ENCODE results near the gene GRIK3. TPM values are rescaled to one million over a fixed set of nuclear protein-coding genes. Genes with fewer than 3 reads are reported as not detected.

Gene GRIK3
- total RNA-seq, 1 experiment from 2014 or later, result not detected

DNA sequence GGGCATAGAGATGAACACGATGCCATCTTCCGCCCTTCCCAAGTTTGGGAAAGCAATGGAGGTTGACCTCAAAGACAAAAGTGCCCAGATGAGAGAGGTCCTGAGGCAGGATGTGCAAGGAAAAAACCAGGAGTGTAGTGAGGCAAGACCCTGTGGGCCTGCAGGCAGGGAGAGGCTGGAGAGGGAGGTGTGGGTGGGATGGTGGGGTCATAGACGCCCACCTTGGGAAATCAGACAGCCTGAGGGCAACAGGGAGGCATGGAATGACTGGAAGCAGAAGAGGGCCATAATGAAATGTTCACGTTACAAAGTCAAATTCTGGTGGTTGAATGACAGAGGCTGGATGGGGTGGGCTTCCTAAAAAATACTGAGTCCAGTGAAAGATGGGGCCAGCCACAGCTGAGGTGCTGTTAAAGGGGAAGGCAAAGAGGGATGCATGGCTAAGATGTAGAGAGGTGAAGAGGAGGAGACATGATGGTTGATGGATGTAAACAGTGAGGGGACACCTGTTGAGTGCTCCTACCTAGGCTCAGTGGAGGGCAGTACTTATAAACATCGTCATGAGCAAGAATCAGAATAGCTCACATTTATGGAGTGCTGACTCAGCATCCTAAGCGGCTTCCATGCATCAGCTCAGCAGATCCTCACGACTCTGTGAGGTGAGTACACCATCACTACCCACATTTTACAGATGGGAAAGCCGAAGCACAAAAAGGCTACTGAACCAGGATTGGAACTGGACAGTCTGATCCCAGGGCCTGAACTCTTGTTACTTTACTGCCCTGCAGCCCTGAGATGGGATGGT is 42.0 kb downstream of the GRIK3 start:
- DNase-seq (ENCODE audit: low read depth, low spot score), result no peak
- in situ Hi-C loops (cut with HindIII; ENCODE audit: low pct_unique_long_range_greater_than_20kb, low sequenced_read_pairs), result no loop called here

DNA sequence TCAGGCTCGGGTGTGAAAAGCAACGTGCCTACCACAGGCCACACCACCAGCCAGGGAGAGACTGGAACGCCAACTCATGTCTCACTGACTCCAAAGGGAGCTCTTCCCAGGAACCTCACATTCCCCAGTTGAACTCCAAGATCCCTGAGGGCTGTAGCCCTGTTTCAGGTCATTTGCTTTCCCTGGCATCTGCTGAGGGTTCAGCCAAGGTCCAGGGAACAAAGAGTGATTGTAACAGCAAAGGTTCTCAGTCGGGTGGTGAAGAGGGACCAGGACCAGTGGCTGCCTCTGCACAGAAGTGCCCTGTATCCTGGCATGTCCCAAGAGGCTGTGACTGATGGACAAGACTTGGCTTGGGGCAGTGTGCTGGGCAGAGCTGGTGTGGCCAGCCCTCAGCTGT is 42.8 kb downstream of the GRIK3 start:
- in situ Hi-C loops (cut with HindIII; ENCODE audit: low pct_unique_long_range_greater_than_20kb, low sequenced_read_pairs), result no loop called here
- peak; percentile 71 for DNase-seq (ENCODE audit: low read depth, low spot score)

DNA sequence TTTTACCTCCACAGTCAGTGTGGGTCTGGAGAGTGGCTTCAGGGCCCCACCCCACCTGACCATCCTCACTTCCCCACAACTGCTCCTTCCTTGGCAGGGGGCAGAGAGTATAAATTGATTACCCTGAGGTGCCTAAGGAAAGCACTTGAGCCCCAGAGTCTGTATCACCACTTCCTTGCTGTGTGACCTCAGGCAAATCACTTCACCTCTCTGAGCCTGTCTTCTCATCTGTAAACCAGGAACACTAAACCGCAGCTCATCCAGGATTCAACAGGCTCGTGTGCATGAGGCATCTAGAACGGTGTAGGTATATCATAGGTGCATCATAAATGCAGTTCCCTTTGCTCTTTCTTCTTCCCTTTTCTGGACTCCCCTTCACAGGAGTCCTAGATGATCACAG is 43.4 kb downstream of the GRIK3 start:
- no peak for DNase-seq (ENCODE audit: low read depth, low spot score)
- in situ Hi-C loops (cut with HindIII; ENCODE audit: low pct_unique_long_range_greater_than_20kb, low sequenced_read_pairs), result no loop called here

- in situ Hi-C loops (cut with HindIII; ENCODE audit: low pct_unique_long_range_greater_than_20kb, low sequenced_read_pairs), result no loop called here
- no peak for DNase-seq (ENCODE audit: low read depth, low spot score)
Observed at GRCh38 chr1:36989241-36989640, 45.1 kb downstream of the GRIK3 start.

GRCh38 chr1:36988741-36989193 is 45.5 kb downstream of the GRIK3 start:
- DNase-seq (ENCODE audit: low read depth, low spot score), result no peak
- in situ Hi-C loops (cut with HindIII; ENCODE audit: low pct_unique_long_range_greater_than_20kb, low sequenced_read_pairs), result no loop called here

DNA sequence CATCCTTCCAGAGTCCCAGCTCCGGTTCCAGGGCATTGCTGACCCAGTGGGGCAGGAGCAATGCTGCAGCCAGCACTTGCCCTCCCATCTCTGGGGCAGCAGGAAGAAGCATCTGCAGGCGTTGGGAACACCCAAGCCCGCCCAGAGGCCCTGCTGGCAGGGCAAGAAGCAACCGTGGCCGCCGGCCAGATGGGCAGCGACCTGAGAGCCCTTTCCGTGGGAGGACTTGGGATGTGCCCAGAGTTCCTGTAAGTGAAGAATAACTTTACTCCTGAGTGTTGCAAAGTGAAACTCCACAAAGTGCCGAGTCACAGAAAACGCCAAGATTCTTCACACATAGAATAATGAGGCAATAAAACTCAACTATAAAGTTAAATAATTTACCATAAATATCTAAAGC is 46.0 kb downstream of the GRIK3 start:
- in situ Hi-C loops (cut with HindIII; ENCODE audit: low pct_unique_long_range_greater_than_20kb, low sequenced_read_pairs), result no loop called here
- DNase-seq (ENCODE audit: low read depth, low spot score), result no peak

DNA sequence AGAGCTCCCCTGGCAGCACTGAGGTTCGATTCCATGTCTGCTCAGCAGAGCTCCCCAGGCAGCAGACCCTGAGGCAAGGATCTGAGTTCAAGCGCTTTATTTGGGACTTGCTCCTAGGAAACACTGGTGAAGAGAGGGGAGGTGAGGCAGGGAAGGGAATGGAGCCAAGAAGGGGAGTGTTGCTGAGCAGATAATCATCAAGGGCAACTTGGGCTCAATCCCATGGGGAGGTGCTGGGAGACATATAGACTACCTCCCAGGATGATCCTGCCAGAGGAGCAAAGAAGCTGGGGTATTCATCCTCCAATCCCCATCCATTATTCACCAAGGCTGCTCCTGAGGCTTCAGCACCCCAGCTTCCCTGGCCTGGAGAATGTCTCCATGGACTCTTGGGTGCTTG is 47.0 kb downstream of the GRIK3 start:
- in situ Hi-C loops (cut with HindIII; ENCODE audit: low pct_unique_long_range_greater_than_20kb, low sequenced_read_pairs), result no loop called here
- DNase-seq (ENCODE audit: low read depth, low spot score), result no peak

DNA sequence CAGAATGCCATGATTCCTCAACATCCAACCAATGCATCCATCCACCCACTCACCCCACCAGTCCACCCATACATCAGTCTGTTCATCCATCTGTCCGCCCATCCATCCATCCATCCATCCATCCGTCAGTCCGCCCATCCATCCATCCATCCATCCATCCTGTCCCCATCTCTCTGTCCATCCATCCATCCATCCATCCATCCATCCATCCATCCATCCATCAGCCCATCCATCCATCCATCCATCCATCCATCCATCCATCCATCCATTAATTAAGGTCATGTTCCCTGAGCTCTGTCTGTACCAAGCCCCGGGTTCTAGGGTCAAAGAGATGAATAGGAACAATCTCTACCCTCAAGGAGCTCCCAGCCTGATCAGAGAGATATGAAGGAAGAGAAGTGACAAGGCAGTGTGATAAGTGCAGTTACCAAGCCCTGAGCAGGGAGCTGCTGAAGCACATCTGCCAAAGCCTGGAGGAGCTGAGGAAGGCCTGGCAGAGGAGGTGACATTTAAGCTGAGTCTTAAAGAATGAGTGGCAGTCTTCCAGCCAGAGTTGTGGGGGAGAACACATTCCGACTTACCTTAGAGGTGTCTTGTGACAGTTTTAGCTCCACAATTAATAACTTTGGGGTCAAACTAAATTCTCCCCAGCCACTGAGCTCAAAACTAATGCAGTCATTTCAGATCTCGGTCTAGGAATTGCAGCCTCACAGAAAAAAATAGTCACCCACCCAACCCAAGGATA is 47.9 kb downstream of the GRIK3 start:
- in situ Hi-C loops (cut with HindIII; ENCODE audit: low pct_unique_long_range_greater_than_20kb, low sequenced_read_pairs), result no loop called here
- DNase-seq (ENCODE audit: low read depth, low spot score), result no peak

DNA sequence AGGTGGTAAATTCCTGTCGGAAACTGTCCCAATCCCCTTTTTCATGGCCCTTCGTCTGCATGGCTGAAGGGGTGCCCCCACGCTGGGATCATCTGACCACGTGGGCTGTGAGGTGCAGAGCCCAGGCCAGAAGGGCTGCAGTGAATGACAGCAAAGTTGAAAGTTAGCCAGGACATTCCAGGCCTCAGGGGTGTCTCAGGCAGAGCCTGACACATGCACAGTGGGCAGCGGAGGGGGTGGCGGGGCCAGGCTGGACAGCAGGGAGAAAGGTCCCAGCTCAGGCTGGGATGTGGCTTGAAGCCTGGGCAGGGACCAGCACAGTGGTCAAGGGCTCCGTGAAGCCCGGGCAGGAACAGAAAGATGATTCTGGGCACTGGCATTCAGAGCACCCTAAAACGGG is 49.6 kb downstream of the GRIK3 start:
- in situ Hi-C loops (cut with HindIII; ENCODE audit: low pct_unique_long_range_greater_than_20kb, low sequenced_read_pairs), result no loop called here
- DNase-seq (ENCODE audit: low read depth, low spot score), result no peak

DNA sequence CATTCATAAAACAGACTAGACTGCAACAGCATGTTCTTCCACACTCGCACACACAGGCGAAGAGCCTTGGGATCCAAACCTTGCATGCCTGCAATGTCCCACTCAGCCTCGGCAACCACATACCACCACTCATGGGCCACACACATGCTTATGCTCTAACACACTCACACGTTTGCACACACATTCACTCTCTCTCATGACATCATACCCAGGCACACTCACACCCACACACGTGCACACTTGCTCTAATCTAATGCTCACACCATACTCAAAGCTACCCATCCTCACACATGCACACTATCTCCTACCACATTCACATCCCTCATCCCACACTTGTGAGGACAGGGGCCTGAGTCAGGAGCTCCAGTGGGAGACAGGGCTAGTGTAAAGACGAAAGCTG is 50.3 kb downstream of the GRIK3 start:
- in situ Hi-C loops (cut with HindIII; ENCODE audit: low pct_unique_long_range_greater_than_20kb, low sequenced_read_pairs), result no loop called here
- DNase-seq (ENCODE audit: low read depth, low spot score), result no peak

DNA sequence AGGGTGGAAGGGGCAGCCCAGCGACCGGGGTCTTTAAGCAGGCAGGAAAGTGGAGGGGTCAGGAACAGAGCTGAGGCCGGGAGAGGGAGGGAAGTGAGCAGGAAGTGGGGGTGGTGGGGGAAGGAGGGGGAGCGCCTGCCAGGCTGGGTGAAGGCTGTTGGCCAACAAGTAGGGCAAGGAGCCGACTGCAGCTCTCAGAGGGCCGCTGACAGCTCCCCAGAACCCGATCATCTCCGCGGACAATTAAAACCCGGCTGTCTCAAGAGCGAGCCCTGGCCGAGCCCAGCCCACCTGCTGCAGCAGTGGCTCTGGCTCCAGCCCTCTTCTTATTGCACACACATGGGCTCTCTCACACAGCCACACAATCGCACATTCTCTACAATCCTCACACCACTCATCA is 51.6 kb downstream of the GRIK3 start:
- DNase-seq (ENCODE audit: low read depth, low spot score), result no peak
- in situ Hi-C loops (cut with HindIII; ENCODE audit: low pct_unique_long_range_greater_than_20kb, low sequenced_read_pairs), result no loop called here

- DNase-seq (ENCODE audit: low read depth, low spot score), result no peak
- in situ Hi-C loops (cut with HindIII; ENCODE audit: low pct_unique_long_range_greater_than_20kb, low sequenced_read_pairs), result no loop called here
Observed at GRCh38 chr1:36981771-36982622, 52.3 kb downstream of the GRIK3 start.

- no peak for DNase-seq (ENCODE audit: low read depth, low spot score)
- in situ Hi-C loops (cut with HindIII; ENCODE audit: low pct_unique_long_range_greater_than_20kb, low sequenced_read_pairs), result no loop called here
Observed at GRCh38 chr1:36981126-36981525, 53.2 kb downstream of the GRIK3 start.

DNA sequence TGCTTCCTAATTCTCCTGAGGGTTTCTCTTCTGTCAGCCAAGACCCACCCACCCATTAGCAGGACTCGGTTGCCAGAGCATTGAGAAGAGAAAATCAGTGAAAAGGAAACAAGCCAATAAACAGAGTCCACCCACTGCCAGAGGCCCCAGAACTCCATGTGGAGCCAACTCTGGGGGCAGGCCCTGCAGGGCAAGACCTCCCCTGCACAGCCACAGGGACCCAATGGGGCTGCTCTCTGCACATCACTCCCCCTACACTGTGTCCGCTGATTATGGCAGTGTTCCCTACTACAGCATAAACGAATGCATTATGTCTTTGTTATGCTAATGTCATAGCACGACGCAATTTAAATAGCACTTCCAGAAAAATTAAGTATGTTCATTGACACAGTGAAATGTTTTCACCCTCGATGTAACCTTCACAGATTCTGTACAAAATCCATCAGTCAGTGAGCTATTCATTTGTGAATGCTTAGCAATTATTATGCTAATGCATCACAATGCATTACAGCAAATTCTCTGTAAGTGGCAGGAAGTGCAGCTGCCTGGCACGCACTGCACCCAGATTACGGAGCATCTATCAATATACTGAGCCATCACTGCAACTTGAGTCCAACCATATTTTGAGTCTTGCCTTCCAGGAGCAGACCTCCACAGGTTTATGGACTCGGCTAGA is 56.4 kb downstream of the GRIK3 start:
- in situ Hi-C loops (cut with HindIII; ENCODE audit: low pct_unique_long_range_greater_than_20kb, low sequenced_read_pairs), result no loop called here
- no peak for DNase-seq (ENCODE audit: low read depth, low spot score)

- DNase-seq (ENCODE audit: low read depth, low spot score), result no peak
Observed at GRCh38 chr1:36975642-36976041, 58.7 kb downstream of the GRIK3 start.

GRCh38 chr1:36973056-36973455 is 61.3 kb downstream of the GRIK3 start:
- in situ Hi-C loops (cut with HindIII; ENCODE audit: low pct_unique_long_range_greater_than_20kb, low sequenced_read_pairs), result no loop called here
- DNase-seq (ENCODE audit: low read depth, low spot score), result no peak

More at GRCh38 chr1:36975642-36976041, 58.7 kb downstream of the GRIK3 start:
- in situ Hi-C loops (cut with HindIII; ENCODE audit: low pct_unique_long_range_greater_than_20kb, low sequenced_read_pairs), result no loop called here

DNA sequence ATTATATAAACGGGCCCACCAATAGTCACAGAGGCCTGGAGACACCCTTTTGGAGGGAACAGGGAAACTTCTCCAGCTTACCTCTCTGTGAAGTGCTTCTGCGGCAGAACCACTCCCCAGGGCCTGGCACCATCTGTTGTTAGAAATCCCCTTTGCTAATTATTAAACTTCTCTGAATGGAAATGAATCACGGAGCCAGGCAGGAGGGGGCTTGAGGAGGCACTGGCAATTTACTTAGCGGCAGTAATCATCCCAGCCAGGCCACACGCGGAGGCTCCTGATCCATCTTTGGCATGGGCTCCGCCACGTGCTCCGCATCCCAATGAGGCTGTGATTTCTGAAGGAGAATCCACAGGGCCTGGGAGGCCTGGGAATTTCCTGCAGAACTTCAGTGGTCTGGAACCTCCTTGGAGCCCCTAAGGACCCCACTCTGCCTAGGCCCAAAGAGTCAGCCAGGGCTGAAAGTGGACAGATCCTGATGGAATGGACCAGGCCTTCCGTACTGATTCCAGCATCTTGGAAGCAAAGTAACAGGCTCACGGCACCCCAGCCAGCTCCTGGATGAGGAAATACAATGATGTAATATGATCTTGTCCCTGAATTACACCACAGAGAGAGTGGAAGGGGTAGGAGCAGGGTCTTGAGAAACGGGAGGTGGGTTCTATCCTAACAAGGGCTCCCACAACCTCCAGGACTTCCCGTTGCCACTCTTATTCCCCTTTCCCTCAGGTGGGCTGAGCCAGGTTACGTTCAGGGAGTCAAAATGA is 62.3 kb downstream of the GRIK3 start:
- in situ Hi-C loops (cut with HindIII; ENCODE audit: low pct_unique_long_range_greater_than_20kb, low sequenced_read_pairs), result no loop called here
- DNase-seq (ENCODE audit: low read depth, low spot score), result no peak
